Measurements from ENCODE around the gene CFDP1.
"Not testable (repeated sequence)": the region's sequence is repeated elsewhere in the genome, so short reads cannot be mapped to it uniquely, and the experiment has no call there.

DNA sequence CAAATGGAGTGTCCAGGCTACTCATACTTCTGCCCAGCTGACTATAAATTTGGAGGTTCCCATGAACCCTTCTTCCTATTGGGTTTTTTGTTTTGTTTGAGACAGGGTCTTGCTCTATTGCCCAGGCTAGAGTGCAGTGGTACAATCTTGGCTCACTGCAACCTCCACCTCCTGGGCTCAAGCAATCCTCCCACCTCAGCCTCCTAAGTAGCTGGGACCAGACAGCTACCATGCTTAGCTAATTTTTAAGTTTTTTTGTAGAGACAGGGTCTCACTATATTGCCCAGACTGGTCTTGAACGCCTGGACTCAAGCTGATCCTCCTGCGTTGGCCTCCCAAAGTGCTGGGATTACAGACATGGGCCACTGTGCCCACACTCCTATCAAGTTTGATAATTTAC lies 152.3 kb downstream of the CFDP1 start:
- TF ChIP-seq, protein P1, sequence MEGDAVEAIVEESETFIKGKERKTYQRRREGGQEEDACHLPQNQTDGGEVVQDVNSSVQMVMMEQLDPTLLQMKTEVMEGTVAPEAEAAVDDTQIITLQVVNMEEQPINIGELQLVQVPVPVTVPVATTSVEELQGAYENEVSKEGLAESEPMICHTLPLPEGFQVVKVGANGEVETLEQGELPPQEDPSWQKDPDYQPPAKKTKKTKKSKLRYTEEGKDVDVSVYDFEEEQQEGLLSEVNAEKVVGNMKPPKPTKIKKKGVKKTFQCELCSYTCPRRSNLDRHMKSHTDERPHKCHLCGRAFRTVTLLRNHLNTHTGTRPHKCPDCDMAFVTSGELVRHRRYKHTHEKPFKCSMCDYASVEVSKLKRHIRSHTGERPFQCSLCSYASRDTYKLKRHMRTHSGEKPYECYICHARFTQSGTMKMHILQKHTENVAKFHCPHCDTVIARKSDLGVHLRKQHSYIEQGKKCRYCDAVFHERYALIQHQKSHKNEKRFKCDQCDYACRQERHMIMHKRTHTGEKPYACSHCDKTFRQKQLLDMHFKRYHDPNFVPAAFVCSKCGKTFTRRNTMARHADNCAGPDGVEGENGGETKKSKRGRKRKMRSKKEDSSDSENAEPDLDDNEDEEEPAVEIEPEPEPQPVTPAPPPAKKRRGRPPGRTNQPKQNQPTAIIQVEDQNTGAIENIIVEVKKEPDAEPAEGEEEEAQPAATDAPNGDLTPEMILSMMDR (IDR thresholded peaks at IDR 0.05) = not testable (repeated sequence)
- TF ChIP-seq POLR2A (IDR thresholded peaks at IDR 0.05) = not testable (repeated sequence)

Measured in esophagus squamous epithelium (tissue), 4 donors.